Measurements from ENCODE around the gene MYH11.

DNA sequence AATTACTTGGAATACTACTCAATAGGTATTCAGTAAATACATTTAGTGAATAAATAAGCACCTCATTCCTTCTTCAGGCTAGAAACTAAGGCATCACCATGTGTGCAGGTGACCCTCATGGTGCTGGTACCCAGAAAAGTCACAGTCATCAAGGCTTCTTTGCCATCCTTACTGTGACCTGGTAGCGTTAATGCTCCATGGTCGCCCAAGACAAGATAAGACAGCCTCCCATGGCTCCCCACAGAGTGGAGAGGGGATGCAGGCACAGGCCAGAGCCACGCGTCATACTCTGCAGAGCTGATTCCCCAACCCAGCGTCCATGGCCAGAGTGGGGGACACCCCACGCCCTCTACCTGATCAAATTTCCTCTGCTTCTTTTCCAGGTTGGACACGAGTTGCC is 133.0 kb downstream of the MYH11 start:
- TF ChIP-seq, protein P1, sequence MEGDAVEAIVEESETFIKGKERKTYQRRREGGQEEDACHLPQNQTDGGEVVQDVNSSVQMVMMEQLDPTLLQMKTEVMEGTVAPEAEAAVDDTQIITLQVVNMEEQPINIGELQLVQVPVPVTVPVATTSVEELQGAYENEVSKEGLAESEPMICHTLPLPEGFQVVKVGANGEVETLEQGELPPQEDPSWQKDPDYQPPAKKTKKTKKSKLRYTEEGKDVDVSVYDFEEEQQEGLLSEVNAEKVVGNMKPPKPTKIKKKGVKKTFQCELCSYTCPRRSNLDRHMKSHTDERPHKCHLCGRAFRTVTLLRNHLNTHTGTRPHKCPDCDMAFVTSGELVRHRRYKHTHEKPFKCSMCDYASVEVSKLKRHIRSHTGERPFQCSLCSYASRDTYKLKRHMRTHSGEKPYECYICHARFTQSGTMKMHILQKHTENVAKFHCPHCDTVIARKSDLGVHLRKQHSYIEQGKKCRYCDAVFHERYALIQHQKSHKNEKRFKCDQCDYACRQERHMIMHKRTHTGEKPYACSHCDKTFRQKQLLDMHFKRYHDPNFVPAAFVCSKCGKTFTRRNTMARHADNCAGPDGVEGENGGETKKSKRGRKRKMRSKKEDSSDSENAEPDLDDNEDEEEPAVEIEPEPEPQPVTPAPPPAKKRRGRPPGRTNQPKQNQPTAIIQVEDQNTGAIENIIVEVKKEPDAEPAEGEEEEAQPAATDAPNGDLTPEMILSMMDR (conservative IDR thresholded peaks at IDR 0.05; ENCODE audit: low read depth, low read length): no peak
- no peak for TF ChIP-seq EZH2 (IDR thresholded peaks at IDR 0.05; ENCODE audit: borderline replicate concordance, low read depth, low read length, poor library complexity, severe bottlenecking)

Data from A673 (cell line).